ENCODE results near the gene COL4A2. TPM values are rescaled to one million over a fixed set of nuclear protein-coding genes. Genes with fewer than 3 reads are reported as not detected.

COL4A2 gene
- polyA plus RNA-seq, 1 experiment: 886 TPM

DNA sequence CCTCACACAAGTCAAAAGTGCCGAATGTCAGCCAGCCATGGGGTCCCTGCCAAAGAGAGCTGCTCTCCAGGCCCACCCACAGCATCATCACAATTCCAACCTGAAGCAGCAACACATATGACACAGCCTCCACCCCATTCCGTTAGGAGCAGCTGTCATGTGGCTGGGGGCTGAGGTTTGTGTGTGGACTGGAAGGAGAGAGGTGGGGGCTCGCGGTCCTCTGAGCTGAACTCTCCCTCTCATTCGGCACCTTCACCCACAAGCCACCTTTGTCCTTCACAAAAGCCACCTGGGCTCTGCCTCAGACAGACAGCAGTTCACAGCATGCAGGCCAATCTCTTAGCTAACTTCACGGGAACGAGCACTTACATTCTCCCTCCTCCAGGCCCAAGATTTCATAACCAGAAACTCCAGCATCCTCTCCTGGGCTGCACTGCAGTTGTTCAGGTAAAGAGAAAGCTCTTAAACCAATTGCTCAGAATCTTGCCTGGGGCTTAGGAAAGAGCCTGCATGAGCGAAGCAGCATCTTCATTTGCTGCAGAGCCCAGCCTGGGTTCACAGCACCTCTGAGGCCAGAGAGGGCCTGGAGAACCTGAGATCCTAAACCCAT, 247.2 kb downstream of the COL4A2 start:
- no peaks in the 10 kb centered on the region for H3K27me3 ChIP-seq (ENCODE audit: control insufficient read depth, insufficient read depth, low read length)
- ChIA-PET POLR2A (no interaction called here), CTCF (interaction anchor here (0.9 kb wide), 1 partner anchor 64 kb away, joined by 4 read pairs; no protein-coding TSS in a partner anchor)
- TF ChIP-seq, protein P1, sequence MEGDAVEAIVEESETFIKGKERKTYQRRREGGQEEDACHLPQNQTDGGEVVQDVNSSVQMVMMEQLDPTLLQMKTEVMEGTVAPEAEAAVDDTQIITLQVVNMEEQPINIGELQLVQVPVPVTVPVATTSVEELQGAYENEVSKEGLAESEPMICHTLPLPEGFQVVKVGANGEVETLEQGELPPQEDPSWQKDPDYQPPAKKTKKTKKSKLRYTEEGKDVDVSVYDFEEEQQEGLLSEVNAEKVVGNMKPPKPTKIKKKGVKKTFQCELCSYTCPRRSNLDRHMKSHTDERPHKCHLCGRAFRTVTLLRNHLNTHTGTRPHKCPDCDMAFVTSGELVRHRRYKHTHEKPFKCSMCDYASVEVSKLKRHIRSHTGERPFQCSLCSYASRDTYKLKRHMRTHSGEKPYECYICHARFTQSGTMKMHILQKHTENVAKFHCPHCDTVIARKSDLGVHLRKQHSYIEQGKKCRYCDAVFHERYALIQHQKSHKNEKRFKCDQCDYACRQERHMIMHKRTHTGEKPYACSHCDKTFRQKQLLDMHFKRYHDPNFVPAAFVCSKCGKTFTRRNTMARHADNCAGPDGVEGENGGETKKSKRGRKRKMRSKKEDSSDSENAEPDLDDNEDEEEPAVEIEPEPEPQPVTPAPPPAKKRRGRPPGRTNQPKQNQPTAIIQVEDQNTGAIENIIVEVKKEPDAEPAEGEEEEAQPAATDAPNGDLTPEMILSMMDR (IDR thresholded peaks at IDR 0.05; ENCODE audit: insufficient read depth, low read depth, low read length): no peak
- no peak overlapping the region for H3K4me3 ChIP-seq (ENCODE audit: low read depth, low read length)
- DNase-seq (ENCODE audit: low read depth): no peak
- peaks cover 2% of the 10 kb centered on the region; the same call in 1 of the 2 replicates for H3K36me3 ChIP-seq (ENCODE audit: control insufficient read depth, insufficient read depth, low read length)

GRCh38 chr13:110554946-110555345, 247.9 kb downstream of the COL4A2 start:
- CTCF ChIA-PET: no interaction called here
- Histone ChIP-seq H3K4me3 (ENCODE audit: low read depth, low read length) (no peak overlapping the region), H3K36me3 (ENCODE audit: control insufficient read depth, insufficient read depth, low read length) (peaks cover 2% of the 10 kb centered on the region; the same call in 1 of the 2 replicates), H3K27me3 (ENCODE audit: control insufficient read depth, insufficient read depth, low read length) (no peaks in the 10 kb centered on the region)
- POLR2A ChIA-PET: no interaction called here
- TF ChIP-seq, protein P1 (IDR thresholded peaks at IDR 0.05; ENCODE audit: insufficient read depth, low read depth, low read length): no peak
- no peak for DNase-seq (ENCODE audit: low read depth)

DNA sequence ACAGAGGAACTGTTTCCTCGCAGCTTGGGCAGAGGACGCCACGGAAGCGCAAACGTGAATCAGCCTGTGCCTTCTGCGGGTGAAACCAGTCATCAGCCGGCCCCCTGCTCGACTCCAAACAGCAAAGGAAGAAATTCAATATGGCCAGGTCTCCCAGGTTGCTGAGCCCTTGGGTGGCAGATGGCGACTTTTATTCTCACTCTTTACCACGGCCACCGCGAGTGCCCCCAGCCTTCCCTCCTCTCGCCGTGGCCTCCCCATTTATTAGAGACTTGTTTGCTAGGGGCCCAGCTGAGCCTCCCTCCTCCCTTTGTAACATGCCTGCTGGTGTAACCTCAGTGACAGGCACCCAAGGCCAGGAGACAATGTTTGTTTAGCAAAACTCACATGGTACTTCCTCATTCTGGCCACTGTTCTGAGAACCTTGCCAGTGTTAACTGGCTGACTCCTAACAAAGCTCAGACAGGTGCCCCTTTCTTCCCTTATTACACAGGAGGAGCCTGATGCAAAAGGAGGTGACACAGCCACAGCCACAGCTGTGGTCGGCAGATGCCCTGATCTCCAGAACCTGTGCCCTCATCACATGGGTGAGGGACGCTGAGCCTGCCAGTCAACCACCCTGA, 248.6 kb downstream of the COL4A2 start:
- Histone ChIP-seq H3K4me3 (ENCODE audit: low read depth, low read length) (no peak overlapping the region), H3K27me3 (ENCODE audit: control insufficient read depth, insufficient read depth, low read length) (no peaks in the 10 kb centered on the region), H3K36me3 (ENCODE audit: control insufficient read depth, insufficient read depth, low read length) (peaks cover 2% of the 10 kb centered on the region; the same call in 1 of the 2 replicates)
- no peak for DNase-seq (ENCODE audit: low read depth)
- ChIA-PET POLR2A (no interaction called here), CTCF (no interaction called here)
- TF ChIP-seq, protein P1 (IDR thresholded peaks at IDR 0.05; ENCODE audit: insufficient read depth, low read depth, low read length): no peak

GRCh38 chr13:110556224-110556606, 249.1 kb downstream of the COL4A2 start:
- CTCF ChIA-PET: no interaction called here
- POLR2A ChIA-PET: no interaction called here
- no peaks in the 10 kb centered on the region for H3K27me3 ChIP-seq (ENCODE audit: control insufficient read depth, insufficient read depth, low read length)
- DNase-seq (ENCODE audit: low read depth): no peak
- no peak overlapping the region for H3K4me3 ChIP-seq (ENCODE audit: low read depth, low read length)
- H3K36me3 ChIP-seq (ENCODE audit: control insufficient read depth, insufficient read depth, low read length): peaks cover 2% of the 10 kb centered on the region; the same call in 1 of the 2 replicates
- TF ChIP-seq, protein P1 (IDR thresholded peaks at IDR 0.05; ENCODE audit: insufficient read depth, low read depth, low read length): no peak

DNA sequence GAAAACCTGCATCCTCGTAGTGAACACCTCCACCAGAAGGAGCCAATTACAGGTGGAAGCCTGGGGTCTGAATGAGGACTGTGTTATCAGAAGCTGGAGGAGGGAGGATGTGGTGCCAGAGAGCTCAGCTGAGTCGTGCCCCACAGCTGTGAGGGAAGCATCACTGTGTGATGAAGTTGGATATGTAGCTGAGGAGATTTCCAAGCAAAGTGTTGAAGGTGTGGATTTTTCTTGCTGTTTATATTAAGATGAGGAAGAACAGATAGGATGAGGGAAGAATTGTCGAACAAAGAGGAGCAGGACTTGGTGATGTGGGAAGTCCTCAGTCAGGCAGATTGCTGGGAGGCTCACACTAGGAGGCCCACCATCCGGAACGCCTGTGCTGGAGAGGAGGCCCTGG, 250.0 kb downstream of the COL4A2 start:
- ChIA-PET CTCF (no interaction called here), POLR2A (no interaction called here)
- H3K27me3 ChIP-seq (ENCODE audit: control insufficient read depth, insufficient read depth, low read length): no peaks in the 10 kb centered on the region
- no peak overlapping the region for H3K4me3 ChIP-seq (ENCODE audit: low read depth, low read length)
- TF ChIP-seq, protein P1 (IDR thresholded peaks at IDR 0.05; ENCODE audit: insufficient read depth, low read depth, low read length): no peak
- peaks cover 2% of the 10 kb centered on the region; the same call in 1 of the 2 replicates for H3K36me3 ChIP-seq (ENCODE audit: control insufficient read depth, insufficient read depth, low read length)
- DNase-seq (ENCODE audit: low read depth): no peak
